Measurements from ENCODE around the gene PRXL2B. TPM values are rescaled to one million over a fixed set of nuclear protein-coding genes. Genes with fewer than 3 reads are reported as not detected.

The PRXL2B gene
- total RNA-seq, 1 experiment from 2014 or later, result 34.8 TPM

GRCh38 chr1:2637442-2638145, 51.0 kb downstream of the PRXL2B start:
- H3K4me1 ChIP-seq (ENCODE audit: insufficient read depth, low read length, poor library complexity, severe bottlenecking), result no peaks in the 10 kb centered on the region
- ChIA-PET CTCF (no interaction called here), POLR2A (ENCODE audit: low non-redundant PET) (interaction anchor here (0.9 kb wide), 1 partner anchor 32 kb away, joined by 3 read pairs; no protein-coding TSS in a partner anchor)
- no peak overlapping the region for H3K27ac ChIP-seq (ENCODE audit: low read depth, low read length, poor library complexity, severe bottlenecking)
- no peak for TF ChIP-seq EZH2 (IDR thresholded peaks at IDR 0.05; ENCODE audit: borderline replicate concordance, low read depth, low read length, poor library complexity, severe bottlenecking)
- TF ChIP-seq CTCF (conservative IDR thresholded peaks at IDR 0.05; ENCODE audit: low read depth, low read length), result no peak
- DNase-seq (ENCODE audit: low spot score), result no peak
- no peaks in the 10 kb centered on the region for H3K9me3 ChIP-seq (ENCODE audit: low read depth, low read length, poor library complexity, severe bottlenecking)
- H3K27me3 ChIP-seq (replicated peaks; ENCODE audit: insufficient read depth, low read depth, low read length, poor library complexity), result no peaks in the 10 kb centered on the region
- no peak overlapping the region for H3K4me3 ChIP-seq (ENCODE audit: low read depth, low read length, poor library complexity, severe bottlenecking)
- no TSS peak for BruUV-seq (replicated peaks)
- H3K36me3 ChIP-seq (ENCODE audit: insufficient read depth, low read length, poor library complexity, severe bottlenecking), result no peaks in the 10 kb centered on the region
- intact Hi-C loops (cut with micrococcal nuclease; ENCODE audit: unreplicated experiment), result no loop called here

DNA sequence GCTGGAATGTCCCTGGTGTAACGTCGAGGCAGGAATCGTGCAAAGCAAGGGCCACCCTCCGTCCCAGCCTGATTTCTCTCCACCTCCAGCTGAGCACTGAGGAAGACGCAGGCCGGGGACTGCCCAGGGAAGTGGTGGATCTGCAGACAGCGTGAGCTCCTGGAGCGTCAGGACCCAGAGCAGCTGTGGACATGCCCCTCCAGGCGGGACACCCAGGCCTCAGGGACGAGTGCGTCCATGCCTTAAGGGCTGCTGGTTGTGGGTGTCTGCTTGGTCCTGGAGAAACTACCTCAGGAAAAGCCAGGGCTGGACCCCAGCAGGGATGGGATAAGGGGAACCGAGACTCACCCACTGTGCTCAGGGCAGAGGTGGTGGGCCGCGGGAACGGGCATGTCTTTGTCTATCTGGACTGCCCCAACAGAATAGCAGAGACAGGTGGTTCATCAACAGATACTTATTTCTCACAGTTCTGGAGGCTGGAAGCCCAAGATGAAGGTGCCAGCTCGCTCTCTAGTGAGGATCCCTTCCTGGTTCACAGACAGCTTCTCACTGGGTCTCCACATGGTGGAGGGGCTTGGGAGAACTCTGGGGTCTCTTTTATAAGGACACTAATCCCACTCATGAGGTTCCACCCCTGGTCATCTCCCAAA, 52.0 kb downstream of the PRXL2B start:
- no peaks in the 10 kb centered on the region for H3K36me3 ChIP-seq (ENCODE audit: insufficient read depth, low read length, poor library complexity, severe bottlenecking)
- DNase-seq (ENCODE audit: low spot score), result no peak
- no peak for TF ChIP-seq EZH2 (IDR thresholded peaks at IDR 0.05; ENCODE audit: borderline replicate concordance, low read depth, low read length, poor library complexity, severe bottlenecking)
- no peak for TF ChIP-seq CTCF (conservative IDR thresholded peaks at IDR 0.05; ENCODE audit: low read depth, low read length)
- no peak overlapping the region for H3K27ac ChIP-seq (ENCODE audit: low read depth, low read length, poor library complexity, severe bottlenecking)
- H3K4me1 ChIP-seq (ENCODE audit: insufficient read depth, low read length, poor library complexity, severe bottlenecking), result no peaks in the 10 kb centered on the region
- no peak overlapping the region for H3K4me3 ChIP-seq (ENCODE audit: low read depth, low read length, poor library complexity, severe bottlenecking)
- H3K9me3 ChIP-seq (ENCODE audit: low read depth, low read length, poor library complexity, severe bottlenecking), result no peaks in the 10 kb centered on the region
- BruUV-seq (replicated peaks), result no TSS peak
- CTCF ChIA-PET, result no interaction called here
- POLR2A ChIA-PET (ENCODE audit: low non-redundant PET), result interaction anchor here (0.9 kb wide), 1 partner anchor 33 kb away, joined by 3 read pairs; no protein-coding TSS in a partner anchor
- intact Hi-C loops (cut with micrococcal nuclease; ENCODE audit: unreplicated experiment), result no loop called here
- no peaks in the 10 kb centered on the region for H3K27me3 ChIP-seq (replicated peaks; ENCODE audit: insufficient read depth, low read depth, low read length, poor library complexity)

DNA sequence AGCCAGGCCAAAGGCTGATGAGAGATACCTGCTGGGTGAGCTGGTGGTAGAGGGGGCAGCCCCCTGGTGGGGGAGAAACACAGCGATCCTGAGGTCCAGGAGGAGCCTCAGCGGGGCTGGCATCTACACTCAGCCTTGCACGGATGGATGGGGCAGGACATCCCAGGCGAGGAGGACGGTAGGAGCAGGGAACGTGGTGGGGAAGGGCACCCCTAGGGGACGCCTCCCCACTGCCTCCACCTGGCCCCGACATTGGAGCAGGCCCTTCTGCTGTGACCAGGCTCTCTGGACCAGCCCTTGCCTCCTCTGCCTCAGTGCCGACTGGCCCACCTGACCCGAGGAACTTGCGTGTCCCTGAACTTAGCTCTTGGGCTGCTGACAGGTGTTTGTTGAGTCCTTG, 52.6 kb downstream of the PRXL2B start:
- no peaks in the 10 kb centered on the region for H3K36me3 ChIP-seq (ENCODE audit: insufficient read depth, low read length, poor library complexity, severe bottlenecking)
- H3K27ac ChIP-seq (ENCODE audit: low read depth, low read length, poor library complexity, severe bottlenecking), result no peak overlapping the region
- no peak for TF ChIP-seq EZH2 (IDR thresholded peaks at IDR 0.05; ENCODE audit: borderline replicate concordance, low read depth, low read length, poor library complexity, severe bottlenecking)
- no peak for TF ChIP-seq CTCF (conservative IDR thresholded peaks at IDR 0.05; ENCODE audit: low read depth, low read length)
- no peaks in the 10 kb centered on the region for H3K9me3 ChIP-seq (ENCODE audit: low read depth, low read length, poor library complexity, severe bottlenecking)
- no peak overlapping the region for H3K4me3 ChIP-seq (ENCODE audit: low read depth, low read length, poor library complexity, severe bottlenecking)
- intact Hi-C loops (cut with micrococcal nuclease; ENCODE audit: unreplicated experiment), result no loop called here
- ChIA-PET POLR2A (ENCODE audit: low non-redundant PET) (no interaction called here), CTCF (no interaction called here)
- BruUV-seq (replicated peaks), result no TSS peak
- no peak for DNase-seq (ENCODE audit: low spot score)
- no peaks in the 10 kb centered on the region for H3K27me3 ChIP-seq (replicated peaks; ENCODE audit: insufficient read depth, low read depth, low read length, poor library complexity)
- no peaks in the 10 kb centered on the region for H3K4me1 ChIP-seq (ENCODE audit: insufficient read depth, low read length, poor library complexity, severe bottlenecking)
